Measurements from ENCODE around the gene CDH18.

CDH18 gene

GRCh38 chr5:19928562-19929421 is 59.2 kb downstream of the CDH18 start:
- H3K4me3 ChIP-seq (ENCODE audit: low read depth in 1 of 2, low read length in 2 of 2): no peak overlapping the region
- H3K27me3 ChIP-seq (ENCODE audit: insufficient read depth, low read length, poor library complexity): no peaks in the 10 kb centered on the region
- H3K36me3 ChIP-seq (ENCODE audit: insufficient read depth, low read length): no peaks in the 10 kb centered on the region
- H3K79me2 ChIP-seq (ENCODE audit: insufficient read depth, low read length): no peaks in the 10 kb centered on the region
- ATAC-seq (ENCODE audit: insufficient read depth, low read depth): no peak
- H3K27ac ChIP-seq (ENCODE audit: low read length): no peak overlapping the region
- no peak for DNase-seq
- H3K9me3 ChIP-seq (ENCODE audit: insufficient read depth, low read length, severe bottlenecking): no peaks in the 10 kb centered on the region
- no peak overlapping the region for H3K4me2 ChIP-seq (ENCODE audit: insufficient read depth, low read length)
- H3K9ac ChIP-seq (ENCODE audit: low read depth, low read length): no peak overlapping the region
- H3K4me1 ChIP-seq (ENCODE audit: insufficient read depth, low read length): no peaks in the 10 kb centered on the region
- no peak for TF ChIP-seq CTCF (IDR thresholded peaks at IDR 0.05; ENCODE audit: borderline replicate concordance, extremely low read depth, low read length, poor library complexity, severe bottlenecking)
- no peak for TF ChIP-seq EZH2 (IDR thresholded peaks at IDR 0.05; ENCODE audit: borderline replicate concordance, low read depth, low read length, severe bottlenecking)
- H2AFZ ChIP-seq (ENCODE audit: low read depth, low read length): no peak overlapping the region
- no peaks in the 10 kb centered on the region for H4K20me1 ChIP-seq (ENCODE audit: insufficient read depth, low read length)

GRCh38 chr5:19927919-19928318 is 60.1 kb downstream of the CDH18 start:
- no peaks in the 10 kb centered on the region for H3K79me2 ChIP-seq (ENCODE audit: insufficient read depth, low read length)
- no peaks in the 10 kb centered on the region for H3K27me3 ChIP-seq (ENCODE audit: insufficient read depth, low read length, poor library complexity)
- H3K9ac ChIP-seq (ENCODE audit: low read depth, low read length): no peak overlapping the region
- no peak overlapping the region for H2AFZ ChIP-seq (ENCODE audit: low read depth, low read length)
- TF ChIP-seq EZH2 (IDR thresholded peaks at IDR 0.05; ENCODE audit: borderline replicate concordance, low read depth, low read length, severe bottlenecking) (no peak), CTCF (IDR thresholded peaks at IDR 0.05; ENCODE audit: borderline replicate concordance, extremely low read depth, low read length, poor library complexity, severe bottlenecking) (no peak)
- no peak overlapping the region for H3K27ac ChIP-seq (ENCODE audit: low read length)
- H3K4me2 ChIP-seq (ENCODE audit: insufficient read depth, low read length): no peak overlapping the region
- no peaks in the 10 kb centered on the region for H4K20me1 ChIP-seq (ENCODE audit: insufficient read depth, low read length)
- H3K36me3 ChIP-seq (ENCODE audit: insufficient read depth, low read length): no peaks in the 10 kb centered on the region
- no peaks in the 10 kb centered on the region for H3K4me1 ChIP-seq (ENCODE audit: insufficient read depth, low read length)
- no peak overlapping the region for H3K4me3 ChIP-seq (ENCODE audit: low read depth in 1 of 2, low read length in 2 of 2)
- DNase-seq (no peak), ATAC-seq (ENCODE audit: insufficient read depth, low read depth) (no peak)
- no peaks in the 10 kb centered on the region for H3K9me3 ChIP-seq (ENCODE audit: insufficient read depth, low read length, severe bottlenecking)

- no peak for DNase-seq
- Histone ChIP-seq H3K27me3 (ENCODE audit: insufficient read depth, low read length, poor library complexity) (no peaks in the 10 kb centered on the region), H3K4me3 (ENCODE audit: low read depth in 1 of 2, low read length in 2 of 2) (no peak overlapping the region), H3K9me3 (ENCODE audit: insufficient read depth, low read length, severe bottlenecking) (no peaks in the 10 kb centered on the region), H3K27ac (ENCODE audit: low read length) (no peak overlapping the region), H4K20me1 (ENCODE audit: insufficient read depth, low read length) (no peaks in the 10 kb centered on the region), H2AFZ (ENCODE audit: low read depth, low read length) (no peak overlapping the region), H3K4me2 (ENCODE audit: insufficient read depth, low read length) (no peak overlapping the region), H3K79me2 (ENCODE audit: insufficient read depth, low read length) (no peaks in the 10 kb centered on the region), H3K9ac (ENCODE audit: low read depth, low read length) (no peak overlapping the region), H3K4me1 (ENCODE audit: insufficient read depth, low read length) (no peaks in the 10 kb centered on the region), H3K36me3 (ENCODE audit: insufficient read depth, low read length) (no peaks in the 10 kb centered on the region)
- no peak for TF ChIP-seq CTCF (IDR thresholded peaks at IDR 0.05; ENCODE audit: borderline replicate concordance, extremely low read depth, low read length, poor library complexity, severe bottlenecking)
- no peak for TF ChIP-seq EZH2 (IDR thresholded peaks at IDR 0.05; ENCODE audit: borderline replicate concordance, low read depth, low read length, severe bottlenecking)
- no peak for ATAC-seq (ENCODE audit: insufficient read depth, low read depth)
These were observed 60.8 kb downstream of the CDH18 start for GRCh38 chr5:19927170-19927569.

Measured in DND-41 (cell line).